ENCODE data around the gene LEMD3.

DNA sequence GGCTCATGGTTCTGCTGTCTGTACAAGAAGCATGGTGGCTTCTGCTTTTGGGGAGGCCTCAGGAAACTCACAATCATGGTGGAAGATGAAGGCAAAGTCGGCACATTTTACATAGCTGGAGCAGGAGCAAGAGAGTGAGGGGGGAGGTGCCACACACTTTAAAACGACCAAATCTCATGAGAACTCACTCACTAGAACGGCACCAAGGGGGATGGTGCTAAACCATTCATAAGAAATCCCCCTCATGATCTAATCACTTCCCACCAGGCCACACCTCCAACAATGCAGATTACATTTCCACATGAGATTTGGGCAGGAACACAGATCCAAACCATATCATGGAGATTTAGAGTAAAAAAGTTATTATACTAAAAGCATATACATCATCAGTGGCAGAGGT, 13.6 kb upstream of the LEMD3 start:
- TF ChIP-seq, protein P1, sequence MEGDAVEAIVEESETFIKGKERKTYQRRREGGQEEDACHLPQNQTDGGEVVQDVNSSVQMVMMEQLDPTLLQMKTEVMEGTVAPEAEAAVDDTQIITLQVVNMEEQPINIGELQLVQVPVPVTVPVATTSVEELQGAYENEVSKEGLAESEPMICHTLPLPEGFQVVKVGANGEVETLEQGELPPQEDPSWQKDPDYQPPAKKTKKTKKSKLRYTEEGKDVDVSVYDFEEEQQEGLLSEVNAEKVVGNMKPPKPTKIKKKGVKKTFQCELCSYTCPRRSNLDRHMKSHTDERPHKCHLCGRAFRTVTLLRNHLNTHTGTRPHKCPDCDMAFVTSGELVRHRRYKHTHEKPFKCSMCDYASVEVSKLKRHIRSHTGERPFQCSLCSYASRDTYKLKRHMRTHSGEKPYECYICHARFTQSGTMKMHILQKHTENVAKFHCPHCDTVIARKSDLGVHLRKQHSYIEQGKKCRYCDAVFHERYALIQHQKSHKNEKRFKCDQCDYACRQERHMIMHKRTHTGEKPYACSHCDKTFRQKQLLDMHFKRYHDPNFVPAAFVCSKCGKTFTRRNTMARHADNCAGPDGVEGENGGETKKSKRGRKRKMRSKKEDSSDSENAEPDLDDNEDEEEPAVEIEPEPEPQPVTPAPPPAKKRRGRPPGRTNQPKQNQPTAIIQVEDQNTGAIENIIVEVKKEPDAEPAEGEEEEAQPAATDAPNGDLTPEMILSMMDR (IDR thresholded peaks at IDR 0.05; ENCODE audit: control extremely low read depth in 1 of 3, insufficient read depth in 1 of 3, low read depth in 1 of 3, low read length in 3 of 3): no peak
- TF ChIP-seq EZH2 (IDR thresholded peaks at IDR 0.05; ENCODE audit: low read depth, low read length, severe bottlenecking) (no peak), ZNF274 (IDR thresholded peaks at IDR 0.05; ENCODE audit: borderline replicate concordance, extremely low read depth, low read length) (no peak), POLR2A (IDR thresholded peaks at IDR 0.05; ENCODE audit: control extremely low read depth in 1 of 2, low read depth in 2 of 2, low read length in 2 of 2) (no peak), BACH1 (IDR thresholded peaks at IDR 0.05; ENCODE audit: low read length) (no peak), YY1 (IDR thresholded peaks at IDR 0.05; ENCODE audit: low read depth, low read length) (no peak), SIX5 (IDR thresholded peaks at IDR 0.05; ENCODE audit: low read depth, low read length) (no peak), RXRA (IDR thresholded peaks at IDR 0.05; ENCODE audit: insufficient read depth, low read depth, low read length) (no peak), CREB1 (IDR thresholded peaks at IDR 0.05) (no peak)
- TF ChIP-seq, protein P2, sequence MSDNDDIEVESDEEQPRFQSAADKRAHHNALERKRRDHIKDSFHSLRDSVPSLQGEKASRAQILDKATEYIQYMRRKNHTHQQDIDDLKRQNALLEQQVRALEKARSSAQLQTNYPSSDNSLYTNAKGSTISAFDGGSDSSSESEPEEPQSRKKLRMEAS (IDR thresholded peaks at IDR 0.05): no peak

All from H1 (cell line).